ENCODE results near the gene RAB31. TPM values are rescaled to one million over a fixed set of nuclear protein-coding genes. Genes with fewer than 3 reads are reported as not detected.

Gene RAB31
- total RNA-seq, 1 experiment from 2014 or later: 118 TPM

- ATAC-seq: peak; percentile 28
- in situ Hi-C loops (cut with HindIII; ENCODE audit: low pct_unique_long_range_greater_than_20kb, low sequenced_read_pairs): no loop called here
Observed at GRCh38 chr18:9705183-9705829, 2.8 kb upstream of the RAB31 start.

More at GRCh38 chr18:9705183-9705829, 2.8 kb upstream of the RAB31 start:
- no peaks in the 10 kb centered on the region for H3K9me3 ChIP-seq (ENCODE audit: control insufficient read depth, insufficient read depth, low read depth, low read length)
- peaks cover 43% of the 10 kb centered on the region for H3K4me1 ChIP-seq (ENCODE audit: control insufficient read depth, insufficient read depth, low read length)
- ChIA-PET POLR2A (no interaction called here), CTCF (no interaction called here)
- intact Hi-C loops (cut with micrococcal nuclease; ENCODE audit: unreplicated experiment): no loop called here
- no peaks in the 10 kb centered on the region for H3K27me3 ChIP-seq (ENCODE audit: control insufficient read depth, insufficient read depth, low read length)
- H3K4me3 ChIP-seq (ENCODE audit: low read depth in 2 of 2, low read length in 2 of 2): no peak overlapping the region
- no peaks in the 10 kb centered on the region; the same call in 1 of the 2 replicates for H3K36me3 ChIP-seq (ENCODE audit: control insufficient read depth, insufficient read depth, low read length)
- no TSS peak for BruUV-seq (replicated peaks)
- DNase-seq (ENCODE audit: low read depth, low spot score): no peak
- TF ChIP-seq REST (IDR thresholded peaks at IDR 0.05; ENCODE audit: insufficient read depth in 1 of 2, low read depth in 2 of 2, low read length in 1 of 2) (no peak), SIN3A (IDR thresholded peaks at IDR 0.05; ENCODE audit: borderline replicate concordance, insufficient read depth, low read depth, low read length) (no peak), CTCF (IDR thresholded peaks at IDR 0.05) (no peak), POLR2AphosphoS5 (IDR thresholded peaks at IDR 0.05; ENCODE audit: low read depth, low read length) (no peak; the same call in 1 of the 2 replicates), TCF7L2 (IDR thresholded peaks at IDR 0.05; ENCODE audit: low read depth, low read length) (peak; percentile 74)
- H3K27ac ChIP-seq (ENCODE audit: low read length): peak overlapping the region; percentile 95
